ENCODE measurements around the gene DUSP16.

DUSP16 gene

GRCh38 chr12:12562585-12563261 lies at the start of gene DUSP16:
Gene DUSP16 (minus strand): TSS chr12:12562863. CDS start chr12:12521098, 41,765 bp downstream.
- H3K27me3 ChIP-seq (ENCODE audit: insufficient read depth, low read depth): no peaks in the 10 kb centered on the region
- H3K79me2 ChIP-seq (ENCODE audit: insufficient read depth, low read depth): peaks cover 40% of the 10 kb centered on the region
- TF ChIP-seq, protein P1, sequence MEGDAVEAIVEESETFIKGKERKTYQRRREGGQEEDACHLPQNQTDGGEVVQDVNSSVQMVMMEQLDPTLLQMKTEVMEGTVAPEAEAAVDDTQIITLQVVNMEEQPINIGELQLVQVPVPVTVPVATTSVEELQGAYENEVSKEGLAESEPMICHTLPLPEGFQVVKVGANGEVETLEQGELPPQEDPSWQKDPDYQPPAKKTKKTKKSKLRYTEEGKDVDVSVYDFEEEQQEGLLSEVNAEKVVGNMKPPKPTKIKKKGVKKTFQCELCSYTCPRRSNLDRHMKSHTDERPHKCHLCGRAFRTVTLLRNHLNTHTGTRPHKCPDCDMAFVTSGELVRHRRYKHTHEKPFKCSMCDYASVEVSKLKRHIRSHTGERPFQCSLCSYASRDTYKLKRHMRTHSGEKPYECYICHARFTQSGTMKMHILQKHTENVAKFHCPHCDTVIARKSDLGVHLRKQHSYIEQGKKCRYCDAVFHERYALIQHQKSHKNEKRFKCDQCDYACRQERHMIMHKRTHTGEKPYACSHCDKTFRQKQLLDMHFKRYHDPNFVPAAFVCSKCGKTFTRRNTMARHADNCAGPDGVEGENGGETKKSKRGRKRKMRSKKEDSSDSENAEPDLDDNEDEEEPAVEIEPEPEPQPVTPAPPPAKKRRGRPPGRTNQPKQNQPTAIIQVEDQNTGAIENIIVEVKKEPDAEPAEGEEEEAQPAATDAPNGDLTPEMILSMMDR (conservative IDR thresholded peaks at IDR 0.05; ENCODE audit: low read depth, low read length): no peak
- peak within 1 kb of the TSS; percentile 72 for H3K4me2 ChIP-seq
- no peaks in the 10 kb centered on the region for H3K36me3 ChIP-seq (ENCODE audit: insufficient read depth)
- peaks cover 33% of the 10 kb centered on the region for H3K4me1 ChIP-seq (ENCODE audit: low read depth, poor library complexity, severe bottlenecking)
- H2AFZ ChIP-seq (ENCODE audit: low read depth): peak within 1 kb of the TSS; percentile 69
- peak within 1 kb of the TSS; percentile 99 for H3K9ac ChIP-seq
- no peaks in the 10 kb centered on the region for H4K20me1 ChIP-seq (ENCODE audit: insufficient read depth)
- H3K4me3 ChIP-seq (IDR thresholded peaks at IDR 0.05; ENCODE audit: insufficient read depth, low read depth, low read length): no peak within 1 kb of the TSS
- peak within 1 kb of the TSS; percentile 99 for H3K27ac ChIP-seq

GRCh38 chr12:12612358-12612757 lies 49.7 kb upstream of the DUSP16 start:
- Histone ChIP-seq H3K4me1 (ENCODE audit: low read depth, poor library complexity, severe bottlenecking) (peaks cover 16% of the 10 kb centered on the region), H3K27ac (peak overlapping the region; percentile 87), H3K79me2 (ENCODE audit: insufficient read depth, low read depth) (no peaks in the 10 kb centered on the region; the same call in 1 of the 2 replicates), H2AFZ (ENCODE audit: low read depth) (peak overlapping the region; percentile 96), H3K4me2 (peak overlapping the region; percentile 84), H3K9ac (peak overlapping the region; percentile 81), H3K27me3 (ENCODE audit: insufficient read depth, low read depth) (no peaks in the 10 kb centered on the region), H3K36me3 (ENCODE audit: insufficient read depth) (no peaks in the 10 kb centered on the region), H3K4me3 (IDR thresholded peaks at IDR 0.05; ENCODE audit: insufficient read depth, low read depth, low read length) (no peak overlapping the region), H4K20me1 (ENCODE audit: insufficient read depth) (no peaks in the 10 kb centered on the region)
- TF ChIP-seq, protein P1 (conservative IDR thresholded peaks at IDR 0.05; ENCODE audit: low read depth, low read length): no peak

DNA sequence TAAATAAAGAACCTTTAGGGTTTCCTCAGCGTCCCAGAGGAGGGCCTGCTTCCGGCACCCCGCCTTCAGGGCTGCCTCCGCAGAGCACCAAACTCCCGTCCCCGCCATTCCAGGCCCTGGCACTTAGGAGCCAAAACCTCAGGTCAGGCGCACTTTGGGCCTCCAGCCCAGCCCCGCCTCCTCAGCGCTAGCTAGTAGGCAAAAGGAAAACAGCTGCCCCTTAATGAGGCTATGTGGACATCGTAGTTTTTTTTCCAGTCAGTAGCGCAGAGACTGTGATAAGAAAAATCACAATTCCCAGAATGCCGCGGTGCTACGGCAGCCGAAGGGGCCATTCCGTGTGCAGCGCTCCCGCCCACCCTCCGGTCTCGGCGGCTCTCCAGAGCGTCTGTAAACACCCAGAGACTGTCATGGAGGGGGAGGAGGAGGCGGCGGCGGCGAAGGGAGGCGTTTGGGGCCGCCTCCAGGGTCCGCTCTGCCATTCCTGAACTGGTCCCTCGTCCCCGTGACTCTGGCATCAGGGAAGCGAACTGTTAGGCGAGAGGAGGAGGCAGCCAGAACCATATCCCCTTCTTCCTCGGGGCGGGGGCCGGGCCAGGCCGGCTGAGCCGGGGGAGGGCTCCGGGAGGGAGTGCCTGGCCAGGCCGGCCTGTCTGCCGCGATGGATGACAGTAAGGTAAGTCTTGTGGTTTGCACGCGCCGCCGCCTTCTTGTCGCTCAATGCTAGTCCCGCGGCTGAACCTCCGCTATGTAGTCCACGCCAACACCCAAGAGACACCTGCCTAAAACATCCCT lies 49.0 kb upstream of the DUSP16 start, which contains the start of gene CREBL2:
Gene CREBL2, plus strand, starts transcription at position 365 of the 795 bp plus-strand sequence. Its CDS starts 297 bp downstream, at position 662.
- TF ChIP-seq, protein P1 (conservative IDR thresholded peaks at IDR 0.05; ENCODE audit: low read depth, low read length): no peak
- Histone ChIP-seq H3K27ac (peak within 1 kb of the TSS; percentile 87), H2AFZ (ENCODE audit: low read depth) (peak within 1 kb of the TSS; percentile 96), H3K4me3 (IDR thresholded peaks at IDR 0.05; ENCODE audit: insufficient read depth, low read depth, low read length) (no peak within 1 kb of the TSS), H3K9ac (peak within 1 kb of the TSS; percentile 81), H3K4me2 (peak within 1 kb of the TSS; percentile 84), H3K36me3 (ENCODE audit: insufficient read depth) (no peaks in the 10 kb centered on the region), H4K20me1 (ENCODE audit: insufficient read depth) (no peaks in the 10 kb centered on the region), H3K79me2 (ENCODE audit: insufficient read depth, low read depth) (no peaks in the 10 kb centered on the region; the same call in 1 of the 2 replicates), H3K4me1 (ENCODE audit: low read depth, poor library complexity, severe bottlenecking) (peaks cover 16% of the 10 kb centered on the region), H3K27me3 (ENCODE audit: insufficient read depth, low read depth) (no peaks in the 10 kb centered on the region)

- TF ChIP-seq, protein P1 (conservative IDR thresholded peaks at IDR 0.05; ENCODE audit: low read depth, low read length): no peak
- Histone ChIP-seq H3K79me2 (ENCODE audit: insufficient read depth, low read depth) (no peaks in the 10 kb centered on the region; the same call in 1 of the 2 replicates), H3K4me2 (peak overlapping the region; percentile 84), H3K27me3 (ENCODE audit: insufficient read depth, low read depth) (no peaks in the 10 kb centered on the region), H3K9ac (peak overlapping the region; percentile 81; the same call in 1 of the 2 replicates), H3K4me1 (ENCODE audit: low read depth, poor library complexity, severe bottlenecking) (peaks cover 16% of the 10 kb centered on the region), H2AFZ (ENCODE audit: low read depth) (peak overlapping the region; percentile 96; the same call in 1 of the 2 replicates), H3K36me3 (ENCODE audit: insufficient read depth) (no peaks in the 10 kb centered on the region), H4K20me1 (ENCODE audit: insufficient read depth) (no peaks in the 10 kb centered on the region), H3K4me3 (IDR thresholded peaks at IDR 0.05; ENCODE audit: insufficient read depth, low read depth, low read length) (no peak overlapping the region), H3K27ac (peak overlapping the region; percentile 87; the same call in 1 of the 2 replicates)
These were observed 48.0 kb upstream of the DUSP16 start for GRCh38 chr12:12610711-12611110.
